HG03558 (cell line): Measurements from ENCODE around the gene ALOX5.

Source experiments
- ATAC-seq: cut with Tn5 transposase; IDR thresholded peaks from one replicate; pipeline ENCODE4 v1.9.1; 2021; ENCODE audit warnings: moderate number of reproducible peaks; ENCODE audit not compliant: unreplicated experiment; ENCODE audit errors: extremely low read depth

ALOX5 gene

GRCh38 chr10:45440511-45441062 lies 66.6 kb downstream of the ALOX5 start:
- ATAC-seq, result no peak

GRCh38 chr10:45441239-45442190 lies 67.5 kb downstream of the ALOX5 start:
- ATAC-seq, result no peak

GRCh38 chr10:45442251-45442650 lies 68.2 kb downstream of the ALOX5 start:
- no peak for ATAC-seq

- no peak for ATAC-seq
These were observed 68.6 kb downstream of the ALOX5 start for GRCh38 chr10:45442662-45443061.

GRCh38 chr10:45443101-45444009 lies 69.3 kb downstream of the ALOX5 start:
- no peak for ATAC-seq

GRCh38 chr10:45444022-45444421 lies 70.0 kb downstream of the ALOX5 start:
- ATAC-seq, result no peak

GRCh38 chr10:45444976-45445898 lies 71.2 kb downstream of the ALOX5 start:
- ATAC-seq, result no peak

GRCh38 chr10:45446858-45447257 lies 72.8 kb downstream of the ALOX5 start:
- ATAC-seq, result no peak

GRCh38 chr10:45447416-45447815 lies 73.4 kb downstream of the ALOX5 start:
- ATAC-seq, result no peak

- no peak for ATAC-seq
These were observed 76.8 kb downstream of the ALOX5 start for GRCh38 chr10:45450866-45451265.

- no peak for ATAC-seq
These were observed 77.4 kb downstream of the ALOX5 start for GRCh38 chr10:45451407-45451806.

GRCh38 chr10:45452268-45452667 lies 78.3 kb downstream of the ALOX5 start:
- no peak for ATAC-seq

GRCh38 chr10:45452743-45453452 lies 78.9 kb downstream of the ALOX5 start:
- ATAC-seq, result no peak

GRCh38 chr10:45453639-45454255 lies 79.7 kb downstream of the ALOX5 start:
- ATAC-seq, result no peak

- no peak for ATAC-seq
These were observed 80.2 kb downstream of the ALOX5 start for GRCh38 chr10:45454262-45454661.

- ATAC-seq, result no peak
These were observed 80.8 kb downstream of the ALOX5 start for GRCh38 chr10:45454859-45455258.

GRCh38 chr10:45456233-45456632 lies 82.2 kb downstream of the ALOX5 start:
- no peak for ATAC-seq

- no peak for ATAC-seq
These were observed 82.8 kb downstream of the ALOX5 start for GRCh38 chr10:45456822-45457221.

- ATAC-seq, result no peak
These were observed 83.5 kb downstream of the ALOX5 start for GRCh38 chr10:45457487-45457886.
